ENCODE measurements around the gene OLIG1.

OLIG1 gene

GRCh38 chr21:33022828-33023573 lies 46.9 kb upstream of the OLIG1 start:
- Mint-ChIP-seq H3K27me3 (ENCODE audit: low read depth) (peaks cover 95% of the 10 kb centered on the region), H3K9me3 (peaks cover 2% of the 10 kb centered on the region), H3K4me1 (peaks cover 28% of the 10 kb centered on the region), H3K36me3 (ENCODE audit: low read depth) (no peaks in the 10 kb centered on the region), H3K4me3 (peak overlapping the region; percentile 15 to 72 (median 61)), H3K27ac (no peak overlapping the region)
- no peak for TF ChIP-seq CTCF (IDR thresholded peaks at IDR 0.05; ENCODE audit: unreplicated experiment in 3 of 3)

- Mint-ChIP-seq H3K27ac (no peak overlapping the region), H3K9me3 (peaks cover 2% of the 10 kb centered on the region), H3K36me3 (ENCODE audit: low read depth) (no peaks in the 10 kb centered on the region), H3K4me1 (peaks cover 28% of the 10 kb centered on the region), H3K4me3 (peak overlapping the region in 2 of 3 experiments; percentile 17 to 40), H3K27me3 (ENCODE audit: low read depth) (peaks cover 95% of the 10 kb centered on the region)
- TF ChIP-seq CTCF (IDR thresholded peaks at IDR 0.05; ENCODE audit: unreplicated experiment in 3 of 3): no peak
These were observed 46.3 kb upstream of the OLIG1 start for GRCh38 chr21:33023574-33024200.

- Mint-ChIP-seq H3K9me3 (peaks cover 2% of the 10 kb centered on the region), H3K36me3 (ENCODE audit: low read depth) (no peaks in the 10 kb centered on the region), H3K4me1 (peaks cover 28% of the 10 kb centered on the region), H3K27me3 (ENCODE audit: low read depth) (peaks cover 95% of the 10 kb centered on the region), H3K27ac (no peak overlapping the region), H3K4me3 (peak overlapping the region; percentile 77 to 83 (median 83))
- no peak for TF ChIP-seq CTCF (IDR thresholded peaks at IDR 0.05; ENCODE audit: unreplicated experiment in 3 of 3)
These were observed 45.5 kb upstream of the OLIG1 start for GRCh38 chr21:33024201-33025103.

GRCh38 chr21:33025106-33025488 lies 44.8 kb upstream of the OLIG1 start:
- no peaks in the 10 kb centered on the region for H3K36me3 Mint-ChIP-seq (ENCODE audit: low read depth)
- H3K4me1 Mint-ChIP-seq: peaks cover 28% of the 10 kb centered on the region
- no peak for TF ChIP-seq CTCF (IDR thresholded peaks at IDR 0.05; ENCODE audit: unreplicated experiment in 3 of 3)
- H3K4me3 Mint-ChIP-seq: peak overlapping the region; percentile 77 to 83 (median 83)
- peaks cover 95% of the 10 kb centered on the region for H3K27me3 Mint-ChIP-seq (ENCODE audit: low read depth)
- H3K9me3 Mint-ChIP-seq: peaks cover 2% of the 10 kb centered on the region
- H3K27ac Mint-ChIP-seq: no peak overlapping the region

GRCh38 chr21:33025489-33026442 lies 44.2 kb upstream of the OLIG1 start, which contains the start of gene OLIG2:
TSS of gene OLIG2 (plus strand) at chr21:33025935. CDS start at chr21:33026863, 928 bp downstream.
- no peaks in the 10 kb centered on the region for H3K36me3 Mint-ChIP-seq (ENCODE audit: low read depth)

More at GRCh38 chr21:33025489-33026442, 44.2 kb upstream of the OLIG1 start, which contains the start of gene OLIG2:
- Mint-ChIP-seq H3K4me1 (peaks cover 24% of the 10 kb centered on the region), H3K27me3 (ENCODE audit: low read depth) (peaks cover 95% of the 10 kb centered on the region), H3K27ac (no peak within 1 kb of the TSS), H3K4me3 (peak within 1 kb of the TSS; percentile 77 to 83 (median 83)), H3K9me3 (peaks cover 2% of the 10 kb centered on the region)
- TF ChIP-seq CTCF (IDR thresholded peaks at IDR 0.05; ENCODE audit: unreplicated experiment in 3 of 3): no peak
